Caco-2 (cell line): ENCODE data around the gene ZSCAN5A. TPM values are rescaled to one million over a fixed set of nuclear protein-coding genes. Genes with fewer than 3 reads are reported as not detected.
"Not testable (repeated sequence)": the region's sequence is repeated elsewhere in the genome, so short reads cannot be mapped to it uniquely, and the experiment has no call there.

Source experiments
- BruUV-seq: library from RNA; stranded (reverse); fragments of 400-500 nt; replicated peaks from 2 replicates; lab custom pipeline; 2021; lab: Mats Ljungman, UMichigan
- CTCF ChIA-PET: fragments of 300-600 bp; sonication (Branson Sonifier 250); formaldehyde crosslinking; loops from one replicate; lab custom pipeline; 2022; ENCODE audit warnings: antibody characterized with exemption; lab: Charles Lee
- POLR2A ChIA-PET: fragments of 300-600 bp; sonication (Branson Sonifier 250); formaldehyde crosslinking; loops from one replicate; lab custom pipeline; 2022; ENCODE audit warnings: antibody characterized with exemption; lab: Charles Lee
- DNase-seq, 2 experiments: peaks; one replicate each; pipeline versions ENCODE4 v3.0.0 to v3.0.0-alpha.2; 2020 to 2022
- H3K27me3 ChIP-seq: replicated peaks from 2 replicates; pipeline ENCODE4 v1.6.0; 2011; ENCODE audit warnings: low read length; ENCODE audit not compliant: control insufficient read depth, insufficient read depth
- H3K36me3 ChIP-seq: 2 replicates; pipeline ENCODE4 v1.5.1; 2011; ENCODE audit warnings: low read length; ENCODE audit not compliant: control insufficient read depth, insufficient read depth
- H3K4me1 ChIP-seq: fragments of 250-450 bp; sonication (Bioruptor Pico); 2 replicates; pipeline ENCODE4 v1.5.1; 2020; ENCODE audit warnings: mild to moderate bottlenecking
- H3K4me3 ChIP-seq: 2 replicates; pipeline ENCODE4 v1.5.1; 2011; ENCODE audit warnings: low read depth, mild to moderate bottlenecking, control low read depth, low read length
- H3K9me3 ChIP-seq: fragments of 250-450 bp; sonication (Bioruptor Pico); 2 replicates; pipeline ENCODE4 v1.5.1; 2020; ENCODE audit warnings: mild to moderate bottlenecking, moderate library complexity
- H3K27ac Mint-ChIP-seq: one replicate; pipeline ENCODE4 v1.8.0; 2022; ENCODE audit warnings: mixed read lengths; ENCODE audit not compliant: unreplicated experiment
- H3K27me3 Mint-ChIP-seq: one replicate; pipeline ENCODE4 v1.8.0; 2022; ENCODE audit warnings: mixed read lengths; ENCODE audit not compliant: insufficient read depth, unreplicated experiment
- H3K36me3 Mint-ChIP-seq: one replicate; pipeline ENCODE4 v1.8.0; 2022; ENCODE audit warnings: mild to moderate bottlenecking, mixed read lengths; ENCODE audit not compliant: insufficient read depth, unreplicated experiment
- H3K4me1 Mint-ChIP-seq: one replicate; pipeline ENCODE4 v1.8.0; 2022; ENCODE audit warnings: low read depth, mixed read lengths; ENCODE audit not compliant: unreplicated experiment
- H3K4me3 Mint-ChIP-seq: one replicate; pipeline ENCODE4 v1.8.0; 2022; ENCODE audit warnings: mild to moderate bottlenecking, moderate library complexity, mixed read lengths; ENCODE audit not compliant: unreplicated experiment
- H3K9me3 Mint-ChIP-seq: one replicate; pipeline ENCODE4 v1.8.0; 2022; ENCODE audit warnings: mixed read lengths; ENCODE audit not compliant: unreplicated experiment
- intact Hi-C: fragments of 100-400 bp; cut with micrococcal nuclease; formaldehyde crosslinking; loops from one replicate; pipeline ENCODE4 v1.10.0; 2022; ENCODE audit not compliant: unreplicated experiment
- total RNA-seq: library from RNA; stranded (reverse); gene quantifications from 2 replicates; pipeline ENCODE4 v1.2.3, GENCODE V29; 2022
- TF ChIP-seq, protein P1 (sequence below), 2 experiments: fragments of 200-600 bp in 1 of 2; IDR thresholded peaks; 1 replicate in 1 of 2; 2 replicates in 1 of 2; pipeline versions ENCODE4 v1.5.1 to v1.8.0; 2011 to 2022; ENCODE audit warnings: antibody characterized with exemption in 1 of 2, control low read depth in 1 of 2, inconsistent platforms in 1 of 2, low read depth in 1 of 2, low read length in 1 of 2, mild to moderate bottlenecking in 1 of 2, moderate library complexity in 1 of 2; ENCODE audit not compliant: insufficient read depth in 1 of 2, severe bottlenecking in 1 of 2, unreplicated experiment in 1 of 2

The ZSCAN5A gene
- total RNA-seq, 1 experiment from 2014 or later, result 11.3 TPM

DNA sequence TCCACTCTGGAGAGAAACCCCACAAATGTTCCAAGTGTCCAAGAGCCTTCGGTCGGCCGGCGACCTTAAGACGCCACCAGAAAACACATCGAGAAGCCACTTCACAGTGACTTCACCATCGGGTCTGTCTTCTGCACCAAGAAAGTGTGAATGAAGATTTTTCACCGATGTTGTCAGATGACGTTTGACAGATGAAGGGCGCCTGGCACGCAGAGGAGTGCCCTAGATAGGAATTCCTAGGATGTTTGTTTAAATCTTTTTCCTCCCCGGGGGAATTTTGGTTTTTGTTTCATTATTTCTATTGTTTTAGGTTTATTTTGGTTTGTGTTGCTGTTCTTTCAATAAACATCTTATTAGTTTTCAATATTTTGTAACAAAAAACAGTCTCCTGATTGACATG, 105.5 kb downstream of the ZSCAN5A start:
- no peaks in the 10 kb centered on the region for H3K27me3 ChIP-seq
- Mint-ChIP-seq H3K4me3 (no peak overlapping the region), H3K36me3 (no peaks in the 10 kb centered on the region), H3K27me3 (peaks cover 16% of the 10 kb centered on the region), H3K9me3 (no peaks in the 10 kb centered on the region), H3K4me1 (no peaks in the 10 kb centered on the region), H3K27ac (no peak overlapping the region)
- H3K4me3 ChIP-seq, result no peak overlapping the region
- TF ChIP-seq, protein P1, sequence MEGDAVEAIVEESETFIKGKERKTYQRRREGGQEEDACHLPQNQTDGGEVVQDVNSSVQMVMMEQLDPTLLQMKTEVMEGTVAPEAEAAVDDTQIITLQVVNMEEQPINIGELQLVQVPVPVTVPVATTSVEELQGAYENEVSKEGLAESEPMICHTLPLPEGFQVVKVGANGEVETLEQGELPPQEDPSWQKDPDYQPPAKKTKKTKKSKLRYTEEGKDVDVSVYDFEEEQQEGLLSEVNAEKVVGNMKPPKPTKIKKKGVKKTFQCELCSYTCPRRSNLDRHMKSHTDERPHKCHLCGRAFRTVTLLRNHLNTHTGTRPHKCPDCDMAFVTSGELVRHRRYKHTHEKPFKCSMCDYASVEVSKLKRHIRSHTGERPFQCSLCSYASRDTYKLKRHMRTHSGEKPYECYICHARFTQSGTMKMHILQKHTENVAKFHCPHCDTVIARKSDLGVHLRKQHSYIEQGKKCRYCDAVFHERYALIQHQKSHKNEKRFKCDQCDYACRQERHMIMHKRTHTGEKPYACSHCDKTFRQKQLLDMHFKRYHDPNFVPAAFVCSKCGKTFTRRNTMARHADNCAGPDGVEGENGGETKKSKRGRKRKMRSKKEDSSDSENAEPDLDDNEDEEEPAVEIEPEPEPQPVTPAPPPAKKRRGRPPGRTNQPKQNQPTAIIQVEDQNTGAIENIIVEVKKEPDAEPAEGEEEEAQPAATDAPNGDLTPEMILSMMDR (IDR thresholded peaks at IDR 0.05; ENCODE audit: insufficient read depth in 1 of 2, low read depth in 1 of 2, low read length in 1 of 2, severe bottlenecking in 1 of 2, unreplicated experiment in 1 of 2), result no peak
- intact Hi-C loops, result no loop called here
- no peaks in the 10 kb centered on the region for H3K36me3 ChIP-seq
- POLR2A ChIA-PET, result no interaction called here
- H3K9me3 ChIP-seq, result no peaks in the 10 kb centered on the region
- DNase-seq, result no peak
- BruUV-seq, result no TSS peak
- no peaks in the 10 kb centered on the region for H3K4me1 ChIP-seq
- CTCF ChIA-PET, result no interaction called here

DNA sequence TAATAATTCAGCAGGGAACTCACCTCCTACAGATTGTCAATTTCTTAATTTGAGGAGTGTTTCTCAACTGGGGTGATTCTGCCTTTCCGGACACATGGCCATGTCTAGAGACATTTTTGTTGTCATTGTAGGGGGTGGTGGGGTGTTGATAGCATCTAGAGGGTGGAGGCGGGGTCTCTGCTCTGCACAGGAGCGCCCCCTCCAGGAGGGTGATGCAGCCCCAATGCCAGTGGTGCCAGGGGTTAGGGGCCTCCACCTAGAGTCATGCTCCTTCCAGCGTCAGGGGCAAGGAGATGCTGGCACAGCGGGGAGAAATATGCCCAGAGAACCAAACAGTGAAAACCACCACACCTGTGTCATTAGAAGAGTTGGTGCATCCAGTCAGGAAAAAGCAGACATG, 107.1 kb downstream of the ZSCAN5A start:
- H3K27ac Mint-ChIP-seq, H3K4me3 ChIP-seq, intact Hi-C loops, H3K4me3 Mint-ChIP-seq, H3K4me1 Mint-ChIP-seq, DNase-seq, BruUV-seq, H3K36me3 ChIP-seq, POLR2A ChIA-PET, H3K4me1 ChIP-seq, CTCF ChIA-PET, H3K27me3 ChIP-seq, H3K9me3 Mint-ChIP-seq, H3K36me3 Mint-ChIP-seq, H3K9me3 ChIP-seq: not testable (repeated sequence)
- peaks cover 12% of the 10 kb centered on the region for H3K27me3 Mint-ChIP-seq

DNA sequence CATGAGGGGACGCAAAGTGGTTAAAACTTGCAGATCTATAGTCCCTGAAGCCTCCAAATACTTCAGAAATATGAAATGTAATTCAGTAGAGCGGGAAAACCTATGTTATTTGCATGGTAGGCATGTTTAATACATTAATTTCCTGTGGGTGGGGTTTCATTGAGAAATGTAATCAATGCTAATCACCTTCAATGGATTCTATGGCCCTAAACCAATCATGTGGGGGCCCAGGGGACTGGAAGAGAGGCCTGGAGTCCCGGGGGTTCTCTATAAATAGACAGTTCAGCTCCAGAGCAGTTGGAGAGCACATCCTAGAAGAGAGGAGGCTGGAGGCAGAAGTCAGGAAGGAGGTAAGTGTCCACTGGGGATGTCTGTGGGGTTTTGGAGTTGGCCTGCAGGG, 112.7 kb downstream of the ZSCAN5A start, which contains the start of gene ZSCAN5C:
Gene ZSCAN5C, plus strand, starts transcription at position 301 of the 400 bp plus-strand sequence. CDS start 3,641 bp downstream, outside the sequence.
- H3K27me3 ChIP-seq, result no peaks in the 10 kb centered on the region
- DNase-seq, result no peak
- H3K4me1 ChIP-seq, result no peaks in the 10 kb centered on the region
- Mint-ChIP-seq H3K27ac (no peak within 1 kb of the TSS), H3K27me3 (peaks cover 22% of the 10 kb centered on the region), H3K9me3 (no peaks in the 10 kb centered on the region), H3K36me3 (no peaks in the 10 kb centered on the region), H3K4me1 (no peaks in the 10 kb centered on the region), H3K4me3 (no peak within 1 kb of the TSS)
- TF ChIP-seq, protein P1 (IDR thresholded peaks at IDR 0.05; ENCODE audit: insufficient read depth in 1 of 2, low read depth in 1 of 2, low read length in 1 of 2, severe bottlenecking in 1 of 2, unreplicated experiment in 1 of 2), result no peak
- H3K36me3 ChIP-seq, result no peaks in the 10 kb centered on the region
- intact Hi-C loops, result no loop called here
- no TSS peak for BruUV-seq
- H3K4me3 ChIP-seq, result no peak within 1 kb of the TSS
- ChIA-PET POLR2A (no interaction called here), CTCF (no interaction called here)
- no peaks in the 10 kb centered on the region for H3K9me3 ChIP-seq

DNA sequence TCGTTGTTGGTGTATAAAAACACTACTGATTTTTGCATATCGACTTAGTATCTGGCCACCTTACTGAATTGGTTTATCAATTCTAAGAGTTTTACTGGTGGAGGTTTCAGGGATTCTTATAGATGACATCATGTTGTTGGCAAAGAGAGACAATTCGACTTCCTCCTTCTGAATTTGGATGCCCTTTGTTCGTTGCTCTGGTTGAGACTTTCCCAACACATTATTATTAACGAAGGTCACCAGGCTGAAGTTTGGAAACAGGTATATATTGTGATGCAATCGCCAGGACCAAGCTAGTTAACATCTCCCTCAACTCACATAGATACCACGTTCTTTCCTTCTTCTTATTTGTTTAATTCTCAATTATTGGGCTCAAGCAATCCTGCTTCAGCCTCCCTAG, 115.0 kb downstream of the ZSCAN5A start:
- Histone ChIP-seq H3K4me1 (no peaks in the 10 kb centered on the region), H3K27me3 (no peaks in the 10 kb centered on the region), H3K9me3 (no peaks in the 10 kb centered on the region), H3K36me3 (no peaks in the 10 kb centered on the region), H3K4me3 (no peak overlapping the region)
- Mint-ChIP-seq H3K27ac (no peak overlapping the region), H3K4me3 (no peak overlapping the region), H3K36me3 (no peaks in the 10 kb centered on the region), H3K9me3 (no peaks in the 10 kb centered on the region), H3K27me3 (peaks cover 18% of the 10 kb centered on the region), H3K4me1 (no peaks in the 10 kb centered on the region)
- intact Hi-C loops, result no loop called here
- DNase-seq, result no peak
- ChIA-PET CTCF (no interaction called here), POLR2A (interaction anchor here (0.6 kb wide), 1 partner anchor 91 kb away, joined by 3 read pairs; no protein-coding TSS in a partner anchor)
- no TSS peak for BruUV-seq
- TF ChIP-seq, protein P1 (IDR thresholded peaks at IDR 0.05; ENCODE audit: insufficient read depth in 1 of 2, low read depth in 1 of 2, low read length in 1 of 2, severe bottlenecking in 1 of 2, unreplicated experiment in 1 of 2), result no peak

DNA sequence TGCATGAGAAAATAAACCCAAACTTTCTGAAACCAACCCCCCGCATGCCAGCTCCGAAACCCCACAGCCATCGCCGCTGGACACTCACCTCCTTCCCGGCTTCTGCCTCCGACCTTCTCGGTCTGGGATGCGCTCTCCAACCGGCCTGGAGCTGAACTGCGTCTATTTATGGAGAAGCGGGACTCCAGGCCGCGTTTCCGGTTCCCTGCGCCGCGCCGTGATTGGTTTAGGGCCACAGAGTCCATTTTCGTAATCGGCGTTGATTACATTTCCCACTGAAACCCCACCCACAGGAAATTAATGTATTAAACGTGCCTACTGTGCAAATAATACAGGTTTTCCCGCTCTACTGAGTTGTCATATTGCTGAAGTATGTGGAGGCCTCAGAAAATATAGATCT, 117.0 kb downstream of the ZSCAN5A start, which contains the start of gene ZSCAN5B:
Gene ZSCAN5B, minus strand, starts transcription at position 138 of the 400 bp plus-strand sequence. CDS start 4,731 bp downstream, outside the sequence.
- H3K27ac Mint-ChIP-seq, BruUV-seq, H3K4me1 ChIP-seq, H3K36me3 Mint-ChIP-seq, H3K4me1 Mint-ChIP-seq, DNase-seq, H3K36me3 ChIP-seq, H3K9me3 ChIP-seq, intact Hi-C loops, H3K4me3 Mint-ChIP-seq, H3K27me3 ChIP-seq, CTCF ChIA-PET, H3K4me3 ChIP-seq, H3K9me3 Mint-ChIP-seq, POLR2A ChIA-PET: not testable (repeated sequence)
- peaks cover 22% of the 10 kb centered on the region for H3K27me3 Mint-ChIP-seq
